AG08395 (cell line): Measurements from ENCODE around the gene SPATA31C1.
"Not testable (repeated sequence)": the region's sequence is repeated elsewhere in the genome, so short reads cannot be mapped to it uniquely, and the experiment has no call there.

Experiments
- DNase-seq: peaks from one replicate; pipeline ENCODE4 v3.0.0; 2012; ENCODE audit warnings: mixed read lengths, low spot score

The SPATA31C1 gene

GRCh38 chr9:87938336-87938735, 20.6 kb downstream of the SPATA31C1 start:
- not testable (repeated sequence) for DNase-seq

- DNase-seq = not testable (repeated sequence)
Measured at GRCh38 chr9:87939096-87939495, 21.3 kb downstream of the SPATA31C1 start.

- no peak for DNase-seq
Measured at GRCh38 chr9:87944096-87944495, 26.3 kb downstream of the SPATA31C1 start.

DNA sequence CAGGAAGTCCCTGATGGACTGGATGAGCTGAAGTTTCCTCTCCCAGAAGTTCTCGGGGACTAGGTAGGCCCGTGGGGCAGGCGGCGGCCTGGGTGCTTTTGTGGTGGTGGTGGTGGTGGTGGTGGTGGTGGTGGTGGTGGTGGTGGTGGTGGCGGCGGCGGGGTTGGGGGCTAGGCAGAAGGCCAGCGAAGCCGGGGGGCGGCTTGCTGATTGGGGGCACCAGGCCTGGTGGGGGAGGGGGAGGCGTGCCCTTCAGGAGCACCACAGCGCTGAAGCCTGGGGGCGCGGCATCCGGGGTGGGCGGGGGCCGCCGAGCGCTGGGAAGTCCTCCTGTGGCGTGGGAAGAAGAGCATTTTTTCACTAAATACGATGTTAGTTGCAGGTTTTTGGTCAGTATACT, 26.9 kb downstream of the SPATA31C1 start:
- no peak for DNase-seq

DNA sequence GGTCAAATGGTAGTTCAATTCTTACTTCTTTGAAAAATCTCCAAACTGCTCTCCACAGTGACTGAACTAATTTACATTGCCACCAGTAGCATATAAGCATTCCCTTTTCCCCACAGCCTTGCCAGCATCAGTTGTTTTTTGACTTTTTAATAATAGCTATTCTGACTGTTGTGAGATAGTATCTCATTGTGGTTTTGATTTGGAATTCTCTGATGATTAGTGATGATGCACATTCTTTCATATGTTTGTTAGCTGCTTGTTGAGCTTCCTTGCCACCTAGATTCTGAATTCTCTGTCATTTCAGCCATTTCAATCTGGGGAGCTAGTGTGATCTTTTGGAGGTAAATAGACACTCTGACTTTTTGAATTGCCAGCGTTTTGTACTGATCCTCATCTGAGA, 32.5 kb downstream of the SPATA31C1 start:
- no peak for DNase-seq

DNA sequence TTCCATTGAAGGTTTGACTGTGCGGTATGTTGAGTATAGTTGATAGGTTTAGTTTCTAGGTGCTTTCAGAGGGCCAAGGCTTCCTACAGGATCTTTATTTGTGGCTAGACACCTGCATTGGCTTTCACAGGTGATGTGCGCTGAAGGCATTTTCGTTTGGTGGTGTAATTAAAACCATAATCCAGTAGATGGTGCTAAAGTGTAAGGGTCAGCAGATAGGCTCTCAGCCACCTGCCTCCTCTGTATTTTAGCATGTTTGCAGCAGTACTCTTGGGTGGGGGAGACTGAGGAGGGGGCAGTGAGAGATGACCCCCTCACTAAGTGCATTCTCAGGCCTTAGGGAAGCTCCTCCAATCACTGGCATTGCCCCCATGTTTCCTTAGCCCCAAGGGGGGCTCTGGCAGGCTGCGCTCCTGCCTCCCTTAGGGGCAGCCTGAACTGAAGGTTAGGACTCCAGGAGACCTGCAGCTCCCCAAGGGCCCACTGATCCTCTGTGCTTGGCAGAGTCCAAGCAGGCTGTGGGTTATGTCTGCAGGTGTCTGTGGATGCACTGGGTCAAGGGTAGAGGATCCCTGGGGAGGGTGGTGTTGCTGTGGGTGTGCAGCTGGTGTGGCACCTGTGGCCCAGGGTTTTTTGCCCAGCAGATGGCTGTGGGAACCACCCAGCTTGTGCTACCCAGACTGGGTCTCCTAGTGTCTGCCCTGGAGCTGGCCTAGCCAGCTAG, 33.2 kb downstream of the SPATA31C1 start:
- DNase-seq = peak; percentile 55

GRCh38 chr9:87954230-87954629, 36.5 kb downstream of the SPATA31C1 start:
- no peak for DNase-seq

- no peak for DNase-seq
Measured at GRCh38 chr9:87957839-87958238, 40.1 kb downstream of the SPATA31C1 start.

DNA sequence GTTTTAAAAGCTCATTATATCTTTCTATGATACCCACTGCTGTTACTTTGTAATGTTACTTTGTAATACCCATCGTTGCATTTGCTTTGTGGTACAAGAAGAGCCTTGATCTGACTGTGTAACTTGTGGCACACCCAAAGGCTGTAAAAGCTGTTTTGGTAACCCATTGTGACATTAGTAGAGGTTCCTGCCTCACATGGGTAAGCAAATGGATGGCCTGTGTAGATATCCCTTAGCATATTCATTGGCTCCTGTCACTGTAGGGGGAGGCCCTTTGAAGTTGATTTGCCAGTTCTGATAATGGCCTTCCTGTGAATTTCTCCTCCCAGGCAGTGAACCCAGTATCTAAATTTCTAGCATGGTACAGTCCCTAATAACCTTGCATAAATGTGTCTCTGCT, 40.8 kb downstream of the SPATA31C1 start:
- DNase-seq = no peak

DNA sequence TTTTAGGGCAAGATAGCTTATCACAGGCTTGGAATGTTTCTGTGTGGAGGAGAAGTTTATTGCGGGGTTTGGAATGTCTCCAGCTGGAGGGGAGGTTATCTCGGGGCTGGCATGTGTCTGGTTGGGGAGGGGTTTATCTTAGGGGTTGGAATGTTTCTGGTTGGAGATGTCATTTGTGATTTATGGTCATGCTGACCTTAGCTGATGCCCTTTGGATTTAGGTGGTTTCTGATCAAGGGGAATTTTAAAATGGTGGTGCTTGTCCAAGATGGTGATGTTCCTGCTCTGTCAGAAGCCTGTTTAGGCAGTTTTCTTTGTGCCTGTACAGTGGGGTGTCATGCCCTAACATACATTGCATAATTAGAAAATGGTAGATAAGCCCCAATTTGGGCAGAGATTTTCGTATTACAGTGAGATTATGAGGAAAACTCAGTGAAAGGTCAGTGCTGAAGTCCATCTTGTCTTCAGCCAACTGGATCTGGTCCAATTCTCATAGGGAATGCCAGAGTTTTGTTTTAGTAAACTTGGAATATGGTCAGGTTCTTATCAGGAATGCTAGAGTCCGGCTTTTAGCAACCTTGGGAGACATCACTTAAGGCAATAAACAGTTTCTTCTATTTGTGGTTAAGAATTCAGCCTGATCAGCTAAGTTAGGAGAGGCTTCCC, 42.3 kb downstream of the SPATA31C1 start:
- DNase-seq = no peak

DNA sequence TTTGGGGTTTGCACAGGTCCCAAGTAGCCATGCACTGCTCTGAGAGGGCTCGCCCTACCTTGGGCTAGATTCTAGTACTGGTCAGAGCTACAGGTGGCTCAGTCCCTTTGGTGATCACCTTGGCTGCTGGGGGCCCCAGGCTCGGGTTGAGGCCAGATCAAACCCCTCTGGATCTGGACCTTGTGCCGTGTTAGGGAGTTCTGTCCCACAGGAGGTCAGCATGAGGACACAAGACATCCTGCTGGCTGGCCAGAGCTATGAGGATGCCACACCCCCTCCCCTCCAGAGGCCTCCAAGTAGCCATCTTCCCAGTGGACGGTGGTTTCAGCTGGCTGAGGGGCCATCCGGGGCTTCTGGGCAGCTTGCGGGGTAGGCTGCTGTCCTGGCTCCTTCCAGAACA, 46.0 kb downstream of the SPATA31C1 start:
- DNase-seq = no peak

GRCh38 chr9:87964826-87965225, 47.1 kb downstream of the SPATA31C1 start:
- DNase-seq = no peak

DNA sequence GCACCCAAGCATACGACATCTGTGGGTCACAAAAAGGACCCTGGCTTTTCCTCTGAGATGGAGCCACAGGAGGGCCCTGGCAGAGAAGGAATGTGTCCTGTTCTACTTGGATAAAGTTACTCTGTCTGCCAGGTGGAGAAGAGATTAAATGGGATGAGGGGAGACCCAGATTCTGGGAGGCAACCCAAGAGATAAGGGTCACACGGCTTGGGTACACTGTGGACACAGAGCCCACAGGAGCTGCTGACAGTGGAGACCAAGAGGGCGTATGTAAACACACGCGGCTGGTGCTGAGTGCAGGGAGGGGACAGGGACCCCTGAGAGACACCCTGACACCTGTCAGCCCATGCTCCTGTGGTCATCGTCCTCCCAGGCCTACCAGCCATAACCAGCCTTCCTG, 50.4 kb downstream of the SPATA31C1 start:
- no peak for DNase-seq

DNA sequence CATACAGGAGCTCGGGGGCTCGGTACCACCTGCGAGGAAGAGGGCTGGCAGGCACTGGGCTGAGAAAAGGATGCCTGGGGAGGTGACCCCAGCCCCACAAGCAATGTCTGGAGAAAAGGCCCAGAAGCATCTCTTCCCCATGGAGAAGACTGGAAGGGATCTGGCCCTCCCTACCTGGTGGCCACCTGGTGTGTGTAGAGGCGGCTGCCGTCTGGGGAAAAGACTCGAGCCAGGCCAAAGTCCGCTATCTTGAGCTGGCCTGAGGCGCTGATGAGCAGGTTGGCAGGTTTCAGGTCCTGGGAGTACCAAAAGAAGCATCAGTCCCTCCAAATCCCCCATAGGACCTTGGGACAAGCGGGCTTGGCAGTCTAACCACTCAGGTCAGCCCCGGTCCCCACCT, 52.8 kb downstream of the SPATA31C1 start:
- DNase-seq = no peak

DNA sequence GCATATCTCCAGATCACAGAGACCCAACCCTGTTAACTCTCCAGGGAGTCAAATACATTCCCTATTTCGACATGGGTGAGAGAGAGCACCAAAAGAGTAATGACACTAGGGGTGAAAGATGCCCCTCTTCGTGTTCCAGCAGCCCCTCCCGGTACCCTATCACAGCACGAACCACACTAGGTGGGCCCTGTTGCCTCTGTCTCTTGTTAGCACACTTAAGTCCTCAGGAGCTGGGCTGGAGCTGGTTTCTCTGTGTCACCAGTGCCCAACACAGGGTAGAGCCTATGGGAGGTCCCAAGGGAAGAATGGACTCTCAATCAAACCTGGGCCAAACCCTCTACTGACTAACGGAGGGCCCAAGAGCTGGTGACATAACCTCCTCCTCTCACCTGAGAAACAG, 55.4 kb downstream of the SPATA31C1 start:
- DNase-seq = no peak
